CD4-positive, alpha-beta T cell treated with Interleukin-6 for 4 hours (primary cell): Measurements from ENCODE around the gene RHBDD2.
A peak's percentile ranks its signal among the peaks of the same experiment; 100 is the strongest.
"Not testable (repeated sequence)": the region's sequence is repeated elsewhere in the genome, so short reads cannot be mapped to it uniquely, and the experiment has no call there.

Experiments used
- DNase-seq: peaks from one replicate; pipeline ENCODE4 v3.0.0-alpha.2; 2020; ENCODE audit warnings: mixed read lengths

The RHBDD2 gene

DNA sequence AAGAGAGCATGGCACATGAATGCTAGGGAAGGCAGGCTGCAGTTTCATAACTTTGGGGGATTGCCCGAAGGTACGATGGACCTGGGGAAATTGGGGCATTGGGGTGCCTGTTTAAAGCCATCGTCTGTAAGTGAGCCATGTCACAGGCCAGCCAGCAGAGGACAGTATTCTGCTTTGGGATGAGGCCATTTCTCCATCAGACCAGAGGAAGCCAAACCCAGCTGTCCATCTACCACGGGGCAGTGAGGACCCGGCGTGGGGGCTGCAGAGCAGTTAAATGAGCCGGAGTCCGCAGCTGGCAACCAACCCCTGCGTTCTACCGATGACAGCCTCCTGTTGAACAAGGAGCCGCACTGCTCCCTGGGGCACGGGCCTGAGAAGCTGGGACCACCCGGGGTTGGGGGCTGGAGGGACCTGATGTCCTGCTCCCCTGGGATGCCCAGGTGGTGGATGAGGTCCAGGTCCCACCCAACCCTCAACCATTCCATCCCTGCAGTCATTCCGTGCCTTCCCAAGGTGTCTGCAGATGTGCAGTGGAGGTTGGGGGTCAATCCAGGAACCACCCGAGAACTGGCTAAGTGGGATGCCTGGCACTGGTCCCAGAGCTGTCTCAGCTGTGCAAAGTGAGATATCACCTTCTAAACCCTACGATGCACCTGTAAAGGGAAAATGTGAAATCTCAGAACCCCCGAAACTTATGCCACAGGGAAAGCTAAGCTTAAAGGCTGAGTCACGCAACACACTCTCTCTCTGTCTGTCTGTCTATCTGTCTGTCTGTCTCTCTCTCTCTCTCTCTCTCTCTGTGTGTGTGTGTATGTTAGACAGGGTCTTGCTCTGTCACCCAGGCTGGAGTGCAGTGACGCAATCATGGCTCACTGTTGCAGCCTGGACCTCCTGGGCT is 12.1 kb upstream of the RHBDD2 start:
- DNase-seq, result peak; percentile 61

DNA sequence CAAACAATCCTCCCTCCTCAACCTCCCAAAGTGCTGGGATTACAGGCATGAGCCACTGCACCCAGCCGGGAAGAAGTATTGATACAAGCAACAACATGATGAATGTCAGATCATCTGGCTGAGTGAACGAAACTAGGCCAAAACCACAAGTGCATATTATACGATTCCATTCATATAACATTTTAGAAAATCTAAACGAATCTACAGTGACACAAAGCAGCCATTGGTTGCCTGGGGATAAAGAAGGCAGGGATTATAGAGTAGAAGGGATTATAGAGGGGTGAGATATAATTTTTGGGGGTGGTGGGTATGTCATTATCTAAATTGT is 11.5 kb upstream of the RHBDD2 start:
- no peak for DNase-seq

DNA sequence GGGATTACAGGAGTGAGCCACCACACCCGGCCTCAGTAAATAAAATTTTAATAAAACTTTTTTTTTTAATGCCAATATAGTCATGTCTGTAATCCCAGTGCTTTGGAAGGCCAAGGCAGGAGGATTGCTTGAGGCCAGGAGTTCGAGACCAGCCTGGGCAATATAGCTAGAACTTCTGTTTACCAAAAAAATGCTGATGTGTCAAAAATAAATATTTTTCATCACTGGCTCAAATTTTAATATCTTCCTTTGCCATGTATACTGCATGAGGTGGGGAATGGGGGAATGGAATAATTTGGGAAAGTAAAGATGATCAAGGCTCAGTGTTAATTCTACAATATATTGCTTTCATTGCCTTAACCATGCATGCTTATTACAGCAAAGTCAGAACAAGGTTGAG is 10.7 kb upstream of the RHBDD2 start:
- no peak for DNase-seq

DNA sequence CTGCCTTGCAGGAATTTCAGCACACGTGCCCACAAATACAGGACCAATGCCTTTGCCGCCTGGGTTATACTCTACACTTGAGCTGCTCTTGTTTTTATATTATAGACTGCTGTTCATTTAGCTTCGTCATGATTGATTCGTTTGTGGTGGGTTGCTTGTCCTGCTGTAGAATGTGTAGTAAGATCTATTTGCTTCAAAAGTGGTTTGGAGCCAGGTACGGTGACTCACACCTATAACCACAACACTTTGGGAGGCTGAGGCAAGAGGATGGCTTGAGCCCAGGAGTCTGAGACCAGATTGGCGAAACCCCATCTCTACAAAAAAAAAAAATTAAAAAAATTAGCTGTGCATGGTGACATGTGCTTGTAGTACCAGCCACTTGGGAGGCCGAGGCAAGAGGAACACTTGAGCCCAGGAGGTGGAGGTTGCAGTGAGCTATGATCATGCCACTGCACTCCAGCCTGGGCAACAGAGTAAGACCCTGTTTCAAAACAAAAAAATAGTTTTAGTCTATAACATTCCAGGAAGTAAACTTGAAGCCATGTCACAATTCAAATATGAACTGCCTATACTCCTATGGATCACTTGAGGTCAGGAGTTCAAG is 9.0 kb upstream of the RHBDD2 start:
- DNase-seq, result no peak

DNA sequence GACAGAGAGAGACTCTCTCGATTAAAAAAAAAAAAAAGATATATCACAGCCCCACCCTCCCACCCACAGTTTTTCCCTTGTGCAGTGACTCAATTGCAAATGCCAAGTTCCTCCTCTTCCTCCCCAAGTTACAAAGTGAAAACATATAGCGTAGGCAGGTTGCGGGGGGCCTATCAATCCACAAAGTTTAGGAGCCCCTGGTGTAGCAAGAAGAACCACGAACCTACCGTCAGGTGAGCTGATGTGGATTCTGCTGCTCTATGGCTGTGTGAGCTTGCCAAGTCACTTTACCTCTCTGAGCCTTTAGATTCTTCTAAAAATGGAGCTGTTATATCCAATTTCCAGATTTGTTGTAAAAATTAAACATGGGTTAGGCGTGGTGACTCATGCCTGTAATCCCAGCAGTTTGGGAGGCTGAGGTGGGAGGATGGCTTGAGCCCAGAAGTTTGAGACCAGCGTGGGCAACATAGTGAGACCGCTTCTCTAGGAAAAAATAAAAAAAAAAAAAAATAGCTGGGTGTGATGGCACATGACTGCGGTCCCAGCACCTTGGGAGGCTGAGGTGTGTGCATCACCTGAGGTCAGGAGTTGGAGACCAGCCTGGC is 8.2 kb upstream of the RHBDD2 start:
- DNase-seq, result no peak

DNA sequence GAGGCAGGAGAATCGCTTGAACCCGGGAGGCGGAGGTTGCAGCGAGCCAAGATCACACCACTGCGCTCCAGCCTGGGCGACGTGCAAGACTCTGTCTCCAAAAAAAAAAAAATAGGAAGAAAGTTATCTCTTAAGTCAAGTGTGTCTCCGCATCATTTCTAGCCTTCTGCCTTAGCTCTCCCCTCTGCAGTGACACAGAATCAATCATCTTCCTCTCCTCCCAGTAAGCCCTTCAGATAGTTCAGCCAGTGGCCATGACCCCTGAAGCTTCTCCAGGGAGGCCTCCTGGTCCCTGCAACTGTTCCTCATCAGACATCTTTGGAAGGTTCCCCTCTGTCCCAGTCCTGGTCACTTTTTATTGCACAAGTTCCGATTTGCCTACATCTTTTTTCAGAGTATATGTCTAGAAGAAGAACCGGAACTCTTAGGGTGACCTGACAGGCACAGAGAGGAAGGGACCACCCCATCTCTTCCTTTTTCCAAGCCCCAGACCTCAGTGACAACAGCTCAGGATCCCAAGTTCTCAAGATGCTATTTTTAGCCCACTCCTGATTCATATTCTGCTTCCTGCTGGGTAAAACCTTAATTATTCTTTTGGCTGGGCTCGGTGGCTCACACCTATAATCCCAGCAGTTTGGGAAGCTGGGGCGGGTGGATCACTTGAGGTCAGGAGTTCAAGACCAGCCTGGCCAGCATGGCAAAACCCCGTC is 6.6 kb upstream of the RHBDD2 start:
- no peak for DNase-seq

DNA sequence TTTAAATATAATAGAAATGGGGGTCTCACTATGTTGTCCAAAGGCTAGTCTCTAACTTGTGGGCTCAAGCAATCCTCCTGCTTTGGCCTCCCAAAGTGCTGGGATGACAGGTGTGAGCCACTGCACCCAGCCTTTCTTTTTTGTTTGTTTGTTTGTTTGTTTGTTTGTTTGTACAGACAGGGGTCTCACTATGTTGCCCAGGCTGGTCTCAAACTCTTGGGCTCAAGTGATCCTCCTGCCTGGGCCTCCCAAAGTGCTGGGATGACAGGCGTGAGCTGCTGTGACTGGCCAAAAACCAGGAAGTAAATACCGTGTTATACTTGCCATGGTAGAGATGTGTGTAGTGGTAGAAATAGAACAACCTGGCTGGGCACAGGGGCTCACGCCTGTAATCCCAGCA is 4.7 kb upstream of the RHBDD2 start:
- not testable (repeated sequence) for DNase-seq

DNA sequence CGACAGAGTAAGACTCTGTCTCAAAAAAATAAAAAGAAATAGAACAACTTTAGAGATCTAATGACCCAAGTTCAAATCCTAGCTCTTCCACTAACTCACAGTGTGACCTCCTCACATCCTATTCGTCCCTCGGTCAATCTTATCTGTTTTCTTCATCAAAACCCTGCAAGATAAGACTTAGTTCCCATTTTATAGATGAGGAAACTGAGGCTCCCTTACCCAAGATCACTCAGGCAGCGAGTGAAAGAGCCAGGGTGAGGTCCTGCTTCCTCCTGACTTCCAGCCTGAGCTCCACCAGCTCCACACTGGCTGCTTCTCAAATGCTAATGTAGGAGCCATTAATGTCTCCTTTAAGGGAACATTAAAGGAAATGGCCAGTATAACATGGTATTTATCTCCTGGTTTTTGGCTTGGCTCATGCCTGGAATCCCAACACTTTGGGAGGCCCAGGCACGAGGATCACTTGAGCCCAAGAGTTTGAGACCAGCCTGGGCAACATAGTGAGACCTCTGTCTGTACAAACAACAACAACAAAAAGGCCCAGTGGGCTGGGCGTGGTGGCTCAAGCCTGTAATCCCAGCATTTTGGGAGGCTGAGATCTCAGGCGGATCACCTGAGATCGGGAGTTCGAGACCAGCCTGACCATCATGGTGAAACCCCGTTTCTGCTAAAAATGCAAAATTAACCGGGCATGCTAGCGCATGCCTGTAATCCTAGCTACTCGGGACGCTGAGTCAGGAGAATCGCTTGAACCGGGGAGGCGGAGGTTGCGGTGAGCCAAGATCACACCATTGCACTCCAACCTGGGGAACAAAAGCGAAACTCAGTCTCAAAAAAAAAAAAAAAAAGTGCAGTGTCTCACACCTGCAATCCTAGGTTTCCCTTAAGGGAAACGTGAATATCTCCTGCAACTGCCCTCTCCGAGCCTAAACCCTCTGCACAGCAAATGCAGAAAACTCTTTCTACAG is 3.4 kb upstream of the RHBDD2 start:
- DNase-seq, result no peak

DNA sequence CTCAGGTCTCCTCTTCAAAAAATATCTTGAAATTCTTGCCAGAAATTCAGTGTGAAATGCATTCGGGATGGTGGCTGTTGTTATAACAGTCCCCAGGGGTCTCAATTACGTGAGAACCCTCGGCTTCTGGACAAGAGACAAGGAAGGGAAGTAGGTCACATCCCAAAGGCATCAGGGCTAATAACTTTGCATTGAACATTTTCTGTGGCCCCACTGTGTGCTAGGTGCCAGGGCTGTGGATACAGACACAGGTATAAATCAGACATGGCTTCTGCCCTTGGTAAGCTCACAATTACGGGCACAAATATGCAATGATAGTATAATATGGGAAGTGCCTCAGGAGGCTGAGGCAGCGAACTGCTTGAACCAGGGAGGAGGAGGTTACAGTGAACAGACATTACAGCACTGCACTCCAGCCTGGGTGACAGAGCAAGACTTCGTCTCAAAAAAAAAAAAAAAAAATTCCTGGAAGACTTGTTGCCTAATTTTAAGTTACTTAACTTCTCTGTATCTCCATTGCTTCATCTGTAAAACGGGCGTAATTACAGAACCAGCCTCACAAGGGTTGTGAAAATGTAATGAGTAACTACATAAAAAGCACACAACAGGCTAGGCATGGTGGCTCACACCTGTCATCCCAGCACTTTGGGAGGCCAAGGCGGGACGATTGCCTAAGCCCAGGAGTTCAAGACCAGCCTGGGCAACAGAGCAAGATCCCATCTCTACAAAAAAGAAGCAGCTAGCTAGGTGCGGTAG is 2.5 kb upstream of the RHBDD2 start:
- no peak for DNase-seq

DNA sequence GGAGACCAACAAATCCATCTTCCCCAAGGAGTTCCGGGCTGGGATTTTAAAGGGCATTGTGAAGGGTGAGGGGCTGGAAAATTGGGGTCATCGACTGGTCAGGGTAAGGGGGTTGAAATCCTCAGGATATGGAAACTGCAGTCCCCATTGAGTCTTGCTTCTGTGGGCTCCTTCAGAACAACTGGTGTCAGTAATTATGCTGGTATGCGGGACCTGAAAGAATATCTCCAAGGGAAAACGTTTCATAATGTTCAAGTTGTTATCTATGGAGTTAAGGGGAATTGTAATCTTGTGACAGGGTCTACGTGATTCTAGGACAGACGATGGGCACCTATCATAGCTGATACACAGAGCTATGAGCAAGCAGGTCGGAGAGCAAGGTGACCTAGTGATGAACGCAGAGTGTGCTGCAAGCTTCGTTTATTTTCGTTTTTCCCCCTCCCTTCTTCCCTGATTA is 494 bp upstream of the RHBDD2 start:
- no peak for DNase-seq

DNA sequence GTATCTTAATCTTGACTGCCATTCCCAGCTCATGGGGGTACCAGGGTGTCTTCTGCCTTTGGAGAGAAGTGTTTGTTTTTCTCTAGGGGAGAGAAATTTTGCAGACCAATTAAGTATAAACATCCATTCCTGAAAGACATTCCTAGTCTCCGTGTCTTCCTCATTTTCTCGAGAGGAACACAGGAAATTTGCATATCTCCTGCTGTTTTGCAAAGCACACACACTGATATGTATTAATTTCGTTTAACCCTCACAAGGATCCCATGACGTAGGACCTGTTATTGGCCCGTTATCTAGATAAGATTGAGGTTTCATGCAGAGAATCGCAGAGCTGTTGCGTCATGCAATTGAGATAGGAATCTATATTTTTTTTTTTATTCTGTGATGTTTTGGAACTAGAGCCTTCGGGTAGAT is 944 bp downstream of the RHBDD2 start:
- DNase-seq, result peak; percentile 36

DNA sequence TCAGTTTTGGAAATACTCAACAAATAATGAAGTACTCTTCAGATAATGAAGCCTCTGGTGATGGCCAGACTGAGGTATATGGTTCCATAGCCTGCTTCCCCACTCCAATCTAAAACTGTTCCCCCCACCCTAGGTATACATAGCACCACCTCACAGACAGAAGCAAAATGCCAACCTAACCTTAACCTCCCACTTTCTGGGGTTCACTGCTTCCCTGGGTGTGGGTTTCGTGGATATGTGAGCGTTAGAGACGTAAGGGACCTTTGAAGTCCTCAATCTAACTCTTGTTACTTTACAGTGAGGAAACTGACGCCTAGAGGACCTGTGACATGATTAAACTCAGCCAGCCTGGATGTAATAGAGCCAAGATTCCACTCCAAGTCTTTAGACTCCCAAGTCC is 1.4 kb downstream of the RHBDD2 start:
- no peak for DNase-seq

DNA sequence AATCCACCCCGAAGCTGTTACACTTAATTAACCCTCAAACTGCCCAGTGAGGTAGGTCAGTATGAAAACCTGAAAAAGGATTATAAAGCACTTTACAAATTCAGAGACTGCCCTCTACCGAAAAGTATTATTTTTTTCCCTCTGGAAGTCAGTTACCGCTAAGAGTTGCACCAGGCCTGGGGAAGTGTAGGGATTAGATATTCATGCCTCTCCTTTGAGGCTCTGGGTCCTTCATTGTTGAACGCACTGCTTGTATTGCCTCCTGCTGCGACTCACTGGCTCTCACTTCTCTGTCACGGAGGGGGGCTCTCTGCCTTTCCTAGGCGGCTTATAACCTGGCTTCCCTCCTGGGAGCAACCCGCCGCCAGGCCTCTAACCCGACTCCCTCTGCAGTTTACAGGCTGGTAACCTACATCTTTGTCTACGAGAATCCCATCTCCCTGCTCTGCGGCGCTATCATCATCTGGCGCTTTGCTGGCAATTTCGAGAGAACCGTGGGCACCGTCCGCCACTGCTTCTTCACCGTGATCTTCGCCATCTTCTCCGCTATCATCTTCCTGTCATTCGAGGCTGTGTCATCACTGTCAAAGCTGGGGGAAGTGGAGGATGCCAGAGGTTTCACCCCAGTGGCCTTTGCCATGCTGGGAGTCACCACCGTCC is 2.7 kb downstream of the RHBDD2 start:
- no peak for DNase-seq

DNA sequence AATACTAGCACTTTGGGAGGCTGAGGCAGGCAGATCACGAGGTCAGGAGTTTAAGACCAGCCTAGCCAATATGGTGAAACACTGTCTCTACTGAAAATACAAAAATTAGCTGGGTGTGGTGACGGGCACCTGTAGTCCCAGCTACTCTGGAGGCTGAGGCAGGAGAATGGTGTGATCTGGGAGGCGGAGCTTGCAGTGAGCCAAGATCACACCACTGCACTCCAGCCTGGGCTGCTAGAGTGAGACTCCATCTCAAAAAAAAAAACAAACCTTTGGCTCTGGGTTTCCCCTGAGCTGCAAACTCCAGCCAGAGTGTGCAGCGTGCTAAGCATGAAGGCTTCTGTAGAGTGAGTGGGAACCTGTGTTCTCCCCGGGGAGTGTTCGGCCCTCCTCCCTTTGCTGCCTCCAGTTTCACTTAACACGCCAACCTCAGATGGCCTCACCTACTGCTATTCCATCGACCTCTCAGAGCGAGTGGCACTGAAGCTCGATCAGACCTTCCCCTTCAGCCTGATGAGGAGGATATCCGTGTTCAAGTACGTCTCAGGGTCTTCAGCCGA is 4.5 kb downstream of the RHBDD2 start:
- DNase-seq, result not testable (repeated sequence)

DNA sequence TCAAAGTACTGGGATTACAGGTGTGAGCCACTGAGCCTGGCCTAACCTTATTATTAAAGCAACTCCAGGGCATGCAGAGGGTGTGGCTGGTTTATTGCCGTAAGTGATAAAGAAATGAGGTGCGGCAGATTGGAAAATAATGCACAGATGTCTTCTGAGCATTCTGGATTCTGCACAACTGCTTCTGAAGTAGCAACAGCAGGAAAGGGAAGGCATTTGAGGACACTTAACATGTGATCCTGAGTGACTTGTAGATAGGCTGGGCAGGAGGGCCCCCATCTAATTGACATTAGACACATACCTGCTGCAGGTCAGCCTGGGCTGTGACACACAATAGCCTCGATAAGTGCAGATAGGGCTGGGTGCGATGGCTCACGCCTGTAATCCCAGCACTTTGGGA is 5.6 kb downstream of the RHBDD2 start:
- DNase-seq, result no peak

DNA sequence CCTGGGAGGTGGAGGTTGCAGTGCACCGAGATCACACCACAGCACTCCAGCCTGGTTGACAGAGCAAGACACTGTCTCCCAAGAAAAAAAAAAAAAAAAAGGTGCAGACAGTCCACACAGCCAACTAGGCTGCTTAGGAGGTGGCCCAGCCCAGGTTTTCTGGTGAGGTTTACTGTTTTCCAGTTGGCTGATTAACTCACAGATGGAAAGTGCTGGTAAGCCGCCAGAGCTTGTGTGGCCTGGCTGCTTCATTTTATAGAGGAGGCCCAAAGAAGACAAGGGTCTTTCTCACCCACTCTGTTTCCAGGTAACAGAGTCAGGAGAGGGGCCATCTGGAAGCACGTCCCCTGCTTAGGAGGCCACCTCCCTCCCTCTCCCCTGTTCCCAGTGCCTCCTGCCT is 6.2 kb downstream of the RHBDD2 start:
- DNase-seq, result no peak

DNA sequence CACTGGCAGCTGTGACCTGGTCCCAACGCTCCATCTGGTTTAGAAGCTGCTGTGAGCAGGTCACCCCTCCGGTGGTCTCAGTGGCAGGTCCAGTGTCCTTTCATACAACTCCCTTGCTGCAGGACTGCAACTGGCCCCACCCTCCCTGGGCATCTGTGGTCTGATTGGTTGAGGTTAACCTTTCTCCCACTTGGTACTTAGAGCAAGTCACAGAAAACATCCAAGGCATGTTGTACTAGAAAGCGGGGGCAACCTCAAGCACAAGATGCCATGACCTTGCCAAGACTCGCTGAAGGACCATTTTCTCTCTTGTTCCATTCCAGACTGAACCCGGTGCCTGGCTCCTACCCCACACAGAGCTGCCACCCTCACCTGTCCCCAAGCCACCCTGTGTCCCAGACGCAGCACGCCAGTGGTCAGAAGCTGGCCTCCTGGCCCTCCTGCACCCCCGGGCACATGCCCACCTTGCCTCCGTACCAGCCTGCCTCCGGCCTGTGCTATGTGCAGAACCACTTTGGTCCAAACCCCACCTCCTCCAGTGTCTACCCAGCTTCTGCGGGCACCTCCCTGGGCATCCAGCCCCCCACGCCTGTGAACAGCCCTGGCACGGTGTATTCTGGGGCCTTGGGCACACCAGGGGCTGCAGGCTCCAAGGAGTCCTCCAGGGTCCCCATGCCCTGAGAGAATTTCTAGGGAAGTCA is 9.0 kb downstream of the RHBDD2 start:
- DNase-seq, result no peak

DNA sequence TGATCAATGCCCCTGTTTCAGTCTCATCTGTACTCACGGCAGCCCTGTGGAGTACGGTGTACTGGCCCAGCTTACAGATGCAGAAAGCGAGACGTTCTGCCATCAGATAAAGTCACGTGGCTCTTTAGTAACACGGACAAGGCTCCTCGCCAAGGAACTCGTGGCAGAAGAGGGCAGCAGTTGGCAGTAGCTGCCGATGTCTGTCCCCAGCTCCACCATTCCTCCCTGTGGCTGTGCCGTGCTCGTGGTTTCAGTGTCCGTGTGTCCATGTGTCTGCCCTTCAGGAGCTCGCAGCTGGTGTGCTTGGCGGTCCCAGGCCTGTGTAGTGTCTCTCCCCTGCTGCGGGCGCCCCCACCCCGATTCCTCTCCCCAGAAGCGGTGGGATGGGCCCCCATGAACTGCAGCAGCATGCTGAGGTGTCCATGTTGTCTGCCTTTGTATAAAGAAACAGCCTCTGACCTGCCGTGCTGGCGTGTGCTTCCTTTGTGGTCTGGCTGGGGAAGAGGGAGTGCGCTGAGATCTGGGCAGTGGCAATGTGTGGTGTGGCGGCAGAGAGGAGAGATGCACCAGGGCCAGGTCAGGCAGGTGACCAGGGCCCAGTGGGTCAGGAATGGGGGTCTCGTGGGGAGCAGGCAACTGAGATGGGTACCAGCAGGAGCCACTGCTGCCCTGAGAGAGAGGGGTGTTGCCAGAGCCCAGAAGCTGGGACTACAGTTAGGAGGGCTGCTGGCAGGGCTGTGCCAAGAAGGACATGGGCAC is 9.8 kb downstream of the RHBDD2 start:
- no peak for DNase-seq

DNA sequence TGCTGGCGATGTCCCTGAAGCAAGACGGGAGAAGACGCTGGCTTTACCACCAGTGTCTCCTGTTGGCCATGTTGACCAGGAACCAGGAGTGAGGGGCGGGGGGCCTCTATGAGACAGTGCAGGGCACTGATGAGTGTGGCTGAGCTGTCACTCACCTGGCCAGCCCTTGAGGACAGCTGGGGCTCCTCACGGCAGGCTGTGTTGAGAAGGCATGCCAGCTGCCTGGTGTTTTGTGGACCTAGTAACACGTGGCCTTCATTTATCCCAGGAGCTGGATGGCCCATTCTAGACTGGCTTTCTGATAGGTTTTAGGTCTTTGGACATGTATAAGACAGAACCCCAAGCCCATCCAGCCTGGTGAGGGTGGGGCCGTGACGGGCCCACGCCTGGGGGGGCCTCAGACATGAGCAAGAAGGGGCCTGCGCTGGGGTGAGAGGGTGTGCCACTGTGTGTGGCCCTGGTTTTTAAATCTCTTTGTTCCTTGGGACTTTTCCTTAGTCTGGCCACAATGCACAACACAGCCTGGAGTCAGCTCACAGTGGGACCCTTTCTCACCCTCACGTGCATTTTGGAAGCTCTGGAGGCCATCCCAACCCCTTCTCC is 10.5 kb downstream of the RHBDD2 start:
- DNase-seq, result no peak
